HEK293 (cell line): ENCODE measurements around the gene USP35.

Source experiments
- CTCF ChIA-PET: fragments of 350-600 bp; formaldehyde crosslinking; extraction: SDS; loops from one replicate; lab custom pipeline; 2021; ENCODE audit warnings: antibody characterized with exemption; lab: Yijun Ruan, JAX
- POLR2A ChIA-PET: fragments of 300-600 bp; formaldehyde crosslinking; extraction: SDS; loops from one replicate; lab custom pipeline; 2020; ENCODE audit warnings: antibody characterized with exemption, inconsistent platforms; lab: Yijun Ruan, JAX
- H3K27ac ChIP-seq: fragments of 200-500 bp; sonication (Bioruptor generic); 2 replicates; pipeline ENCODE4 v1.5.1; 2014; ENCODE audit warnings: low read depth, low read length, control low read depth, inconsistent platforms; ENCODE audit errors: extremely low read depth
- H3K36me3 ChIP-seq, 2 experiments: fragments of 200-500 bp in 1 of 2; sonication (Bioruptor generic) in 1 of 2; 1 replicate in 1 of 2; 2 replicates in 1 of 2; pipeline ENCODE4 v1.5.1; 2014 to 2017; ENCODE audit warnings: inconsistent platforms in 2 of 2, low read length in 2 of 2; ENCODE audit not compliant: control insufficient read depth in 2 of 2, insufficient read depth in 1 of 2
- H3K4me1 ChIP-seq: fragments of 200-500 bp; sonication (Bioruptor generic); 2 replicates; pipeline ENCODE4 v1.5.1; 2014; ENCODE audit warnings: mild to moderate bottlenecking, low read length, inconsistent platforms; ENCODE audit not compliant: control insufficient read depth, insufficient read depth
- H3K4me3 ChIP-seq: 2 replicates; pipeline ENCODE4 v1.5.1; 2011; ENCODE audit warnings: low read depth, mild to moderate bottlenecking, control low read depth, low read length, moderate library complexity
- H3K9me3 ChIP-seq: fragments of 200-500 bp; sonication (Bioruptor generic); 2 replicates; pipeline ENCODE4 v1.5.1; 2014; ENCODE audit warnings: low read depth, low read length, inconsistent platforms; ENCODE audit not compliant: control insufficient read depth, insufficient read depth
- BCL6B ChIP-seq: fragments of 450-650 bp; formaldehyde crosslinking; IDR thresholded peaks from 2 replicates; pipeline ENCODE4 v1.5.1; 2017; ENCODE audit warnings: missing biosample characterization, missing genetic modification characterization
- HOXA7 ChIP-seq: sonication (generic); formaldehyde crosslinking; IDR thresholded peaks from 2 replicates; pipeline ENCODE4 v1.8.1; 2022; ENCODE audit warnings: missing genetic modification reagents, borderline replicate concordance
- KLF1 ChIP-seq: fragments of 450-650 bp; formaldehyde crosslinking; IDR thresholded peaks from 2 replicates; pipeline ENCODE4 v1.5.1; 2016; ENCODE audit warnings: missing biosample characterization, missing genetic modification characterization
- OSR2 ChIP-seq: fragments of 450-650 bp; formaldehyde crosslinking; IDR thresholded peaks from 2 replicates; pipeline ENCODE4 v1.5.1; 2016; ENCODE audit warnings: missing biosample characterization, missing genetic modification characterization
- PBX3 ChIP-seq: sonication (generic); formaldehyde crosslinking; IDR thresholded peaks from 2 replicates; pipeline ENCODE4 v1.8.1; 2022; ENCODE audit warnings: mild to moderate bottlenecking, moderate library complexity, missing genetic modification reagents
- SCRT2 ChIP-seq: fragments of 450-650 bp; formaldehyde crosslinking; IDR thresholded peaks from 2 replicates; pipeline ENCODE4 v1.5.1; 2016; ENCODE audit warnings: missing biosample characterization, missing genetic modification characterization
- ZBTB17 ChIP-seq: fragments of 450-650 bp; formaldehyde crosslinking; IDR thresholded peaks from 2 replicates; pipeline ENCODE4 v1.5.1; 2016; ENCODE audit warnings: missing biosample characterization, missing genetic modification characterization
- ZBTB6 ChIP-seq: fragments of 450-650 bp; formaldehyde crosslinking; IDR thresholded peaks from 2 replicates; pipeline ENCODE4 v1.5.1; 2017; ENCODE audit warnings: missing biosample characterization, missing genetic modification characterization
- ZFP41 ChIP-seq: fragments of 450-650 bp; formaldehyde crosslinking; IDR thresholded peaks from 2 replicates; pipeline ENCODE4 v1.5.1; 2016; ENCODE audit warnings: missing biosample characterization, missing genetic modification characterization, borderline replicate concordance
- ZNF138 ChIP-seq: fragments of 450-650 bp; formaldehyde crosslinking; IDR thresholded peaks from 2 replicates; pipeline ENCODE4 v1.5.1; 2016; ENCODE audit warnings: missing biosample characterization, missing genetic modification characterization, borderline replicate concordance
- ZNF19 ChIP-seq: fragments of 450-650 bp; formaldehyde crosslinking; IDR thresholded peaks from 2 replicates; pipeline ENCODE4; 2016; ENCODE audit warnings: missing biosample characterization, missing genetic modification characterization, low read depth
- ZNF239 ChIP-seq: fragments of 450-650 bp; formaldehyde crosslinking; IDR thresholded peaks from 2 replicates; pipeline ENCODE4 v1.5.1; 2016; ENCODE audit warnings: missing biosample characterization, missing genetic modification characterization
- ZNF26 ChIP-seq: fragments of 450-650 bp; formaldehyde crosslinking; IDR thresholded peaks from 2 replicates; pipeline ENCODE4 v1.5.1; 2016; ENCODE audit warnings: missing biosample characterization, missing genetic modification characterization
- ZNF350 ChIP-seq: fragments of 450-650 bp; formaldehyde crosslinking; IDR thresholded peaks from 2 replicates; pipeline ENCODE4 v1.5.0; 2017; ENCODE audit warnings: missing biosample characterization, mild to moderate bottlenecking, missing genetic modification characterization
- ZNF555 ChIP-seq: fragments of 450-650 bp; formaldehyde crosslinking; conservative IDR thresholded peaks from 2 replicates; pipeline ENCODE4 v1.5.1; 2017; ENCODE audit warnings: missing biosample characterization, mild to moderate bottlenecking, missing genetic modification characterization, inconsistent platforms
- ZNF610 ChIP-seq: fragments of 450-650 bp; formaldehyde crosslinking; IDR thresholded peaks from 2 replicates; pipeline ENCODE4 v1.5.1; 2016; ENCODE audit warnings: missing biosample characterization, missing genetic modification characterization, borderline replicate concordance
- ZNF664 ChIP-seq: fragments of 450-650 bp; formaldehyde crosslinking; IDR thresholded peaks from 2 replicates; pipeline ENCODE4 v1.5.1; 2016; ENCODE audit warnings: missing biosample characterization, missing genetic modification characterization
- ZNF677 ChIP-seq: fragments of 450-650 bp; IDR thresholded peaks from 2 replicates; pipeline ENCODE4 v1.5.0; 2018; ENCODE audit warnings: missing biosample characterization, mild to moderate bottlenecking, missing genetic modification characterization, moderate library complexity
- ZNF747 ChIP-seq: fragments of 450-650 bp; formaldehyde crosslinking; IDR thresholded peaks from 2 replicates; pipeline ENCODE4 v1.5.1; 2016; ENCODE audit warnings: missing biosample characterization, missing genetic modification characterization
- ZSCAN16 ChIP-seq: fragments of 450-650 bp; formaldehyde crosslinking; IDR thresholded peaks from 2 replicates; pipeline ENCODE4 v1.5.1; 2016; ENCODE audit warnings: missing biosample characterization, missing genetic modification characterization
- ZSCAN4 ChIP-seq: fragments of 450-650 bp; formaldehyde crosslinking; IDR thresholded peaks from 2 replicates; pipeline ENCODE4 v1.5.1; 2017; ENCODE audit warnings: missing biosample characterization, missing genetic modification characterization
- ZXDB ChIP-seq: fragments of 450-650 bp; formaldehyde crosslinking; IDR thresholded peaks from 2 replicates; pipeline ENCODE4 v1.5.1; 2016; ENCODE audit warnings: missing biosample characterization, missing genetic modification characterization

The USP35 gene

GRCh38 chr11:78248191-78248590 lies 59.5 kb downstream of the USP35 start (continued):
- TF ChIP-seq KLF1 (tag by site-specific recombination): no peak
- no peak for TF ChIP-seq ZSCAN4 (tag by site-specific recombination)
- TF ChIP-seq ZFP41 (tag by site-specific recombination): no peak
- TF ChIP-seq ZNF555: no peak
- no peak for TF ChIP-seq ZNF19 (tag by site-specific recombination)
- no peak for TF ChIP-seq OSR2
- no peak for TF ChIP-seq ZNF26 (tag by site-specific recombination)
- no peak for TF ChIP-seq ZNF138 (tag by site-specific recombination)

- CTCF ChIA-PET: interaction anchor here (0.6 kb wide), 1 partner anchor 18 kb away, joined by 4 read pairs; no protein-coding TSS in a partner anchor
- no peak overlapping the region for H3K4me3 ChIP-seq
- H3K27ac ChIP-seq: no peak overlapping the region
- no peaks in the 10 kb centered on the region for H3K4me1 ChIP-seq
- H3K9me3 ChIP-seq: no peaks in the 10 kb centered on the region
- TF ChIP-seq SCRT2 (tag by site-specific recombination): no peak
- TF ChIP-seq BCL6B (tag by site-specific recombination): no peak
- no peak for TF ChIP-seq HOXA7
- TF ChIP-seq ZNF677 (tag by site-specific recombination): no peak
- no peak for TF ChIP-seq ZBTB6 (tag by site-specific recombination)
- no peak for TF ChIP-seq ZXDB (tag by site-specific recombination)
- TF ChIP-seq ZSCAN16 (tag by site-specific recombination): no peak
- TF ChIP-seq ZNF239 (tag by site-specific recombination): no peak
- TF ChIP-seq ZNF747 (tag by site-specific recombination): no peak
- POLR2A ChIA-PET: no interaction called here
- peaks cover 0 to 3% of the 10 kb centered on the region in 2 experiments; a peak in 1 of 3 replicates for H3K36me3 ChIP-seq
Observed at GRCh38 chr11:78248903-78249302, 60.2 kb downstream of the USP35 start.

GRCh38 chr11:78250099-78250498 lies 61.4 kb downstream of the USP35 start:
- CTCF ChIA-PET: no interaction called here
- H3K27ac ChIP-seq: no peak overlapping the region
- TF ChIP-seq PBX3 (no peak), ZNF350 (tag by site-specific recombination) (no peak), ZBTB17 (tag by site-specific recombination) (no peak), ZNF664 (tag by site-specific recombination) (no peak), ZNF610 (no peak)
- POLR2A ChIA-PET: no interaction called here
- H3K4me3 ChIP-seq: no peak overlapping the region
- no peaks in the 10 kb centered on the region for H3K4me1 ChIP-seq
- H3K36me3 ChIP-seq: peaks cover 0 to 3% of the 10 kb centered on the region in 2 experiments; a peak in 1 of 3 replicates
- no peaks in the 10 kb centered on the region for H3K9me3 ChIP-seq
